K562 (cell line): ENCODE data around the gene GOLT1A. TPM values are rescaled to one million over a fixed set of nuclear protein-coding genes. Genes with fewer than 3 reads are reported as not detected.

Source experiments
- BHLHE40 ChIP-seq: IDR thresholded peaks from 2 replicates; pipeline ENCODE4 v1.6.1; 2011; ENCODE audit warnings: low read length, improper control_type of control experiment
- MYC ChIP-seq, 2 experiments: fragments of 250-450 bp in 1 of 2; sonication (Bioruptor Pico) in 1 of 2; IDR thresholded peaks; 2 replicates each; pipeline versions ENCODE4 v1.5.1 to v1.6.1; 2012 to 2021; ENCODE audit warnings: low read depth in 2 of 2, borderline replicate concordance in 1 of 2, improper control_type of control experiment in 1 of 2, low read length in 1 of 2, mild to moderate bottlenecking in 1 of 2, moderate library complexity in 1 of 2
- NCOA1 ChIP-seq: fragments of 450-650 bp; IDR thresholded peaks from 2 replicates; pipeline ENCODE4 v1.6.1; 2016; ENCODE audit warnings: low read depth
- TBL1XR1 ChIP-seq, 2 experiments: IDR thresholded peaks; 2 replicates each; pipeline ENCODE4 v1.6.1; 2012; ENCODE audit warnings: improper control_type of control experiment in 2 of 2, low read length in 2 of 2, mild to moderate bottlenecking in 1 of 2
- XRCC4 ChIP-seq: IDR thresholded peaks from one replicate; pipeline ENCODE4 v1.6.1; 2011; ENCODE audit not compliant: insufficient read depth, insufficient read length; ENCODE audit errors: extremely low read depth
- ZZZ3 ChIP-seq: fragments of 450-650 bp; IDR thresholded peaks from 2 replicates; pipeline ENCODE4 v1.6.1; 2016; ENCODE audit warnings: antibody characterized with exemption, mild to moderate bottlenecking, moderate library complexity
- polyA plus RNA-seq, 8 experiments: library from polyadenylated mRNA; depleted of rRNA in 4 of 8; stranded (reverse) in 5 of 8; unstranded in 3 of 8; fragments of >200 nt; fragmentation: Nextera tagmentation in 2 of 8; fragmentation: Illumina TruSeq in 1 of 8; extraction: Ambion mirVana in 2 of 8; extraction: Trizol in 1 of 8; gene quantifications; 2 replicates each; pipeline versions ENCODE4 v1.2.1 to v1.2.3, GENCODE V29; 2011 to 2014; ENCODE audit warnings: inconsistent platforms in 1 of 8, missing spikeins in 1 of 8
- total RNA-seq, 7 experiments: library from RNA; depleted of rRNA in 6 of 7; stranded (reverse); fragments of >200 nt in 6 of 7; fragmentation: Illumina TruSeq in 2 of 7; extraction: Trizol in 2 of 7; gene quantifications; 2 replicates each; pipeline versions ENCODE4 v1.2.1 to v1.2.3, GENCODE V29; 2011 to 2021; ENCODE audit warnings: low replicate concordance in 1 of 7
- TF ChIP-seq, protein P1 (sequence below): sonication (generic); formaldehyde crosslinking; IDR thresholded peaks from 2 replicates; pipeline ENCODE4 v1.4.0; 2020; ENCODE audit warnings: mild to moderate bottlenecking, missing genetic modification reagents

GOLT1A gene
- total and polyA plus RNA-seq, 9 of the 15 experiments (the other 6 are each of a cell fraction or from before 2014, with no cell fraction given) = not detected

DNA sequence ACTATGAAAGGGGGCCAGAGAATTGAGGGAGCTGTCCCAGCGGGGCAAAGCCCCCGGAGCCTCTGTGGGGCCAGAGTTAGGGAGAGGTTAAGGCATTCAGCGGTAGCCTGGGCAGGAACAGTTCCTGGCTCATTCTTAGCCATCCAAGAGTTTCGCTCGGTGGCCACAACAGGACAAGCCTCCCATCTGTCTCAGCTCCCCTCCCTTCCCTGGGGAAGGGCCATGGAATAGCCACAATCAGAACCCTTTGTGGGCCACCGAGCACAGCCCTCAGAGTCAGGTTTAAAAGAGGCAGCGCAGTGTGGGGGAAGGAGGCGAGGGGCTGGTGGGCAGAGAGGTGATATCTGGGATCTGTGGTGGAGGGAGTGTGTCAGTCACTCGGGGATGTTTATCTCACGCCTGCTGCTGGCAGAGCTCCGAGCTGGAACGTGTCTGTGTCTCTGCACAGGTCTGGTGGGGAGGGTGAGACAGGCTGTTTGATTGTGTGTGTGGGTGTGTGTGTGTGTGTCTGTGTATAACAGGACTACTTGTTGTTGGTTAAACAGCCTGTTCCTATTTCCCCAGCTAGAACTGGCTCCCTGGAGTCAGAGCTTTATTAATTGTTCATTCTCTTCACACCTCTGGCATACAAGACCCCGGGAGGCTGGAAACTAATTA, 49.6 kb upstream of the GOLT1A start (continued):
- TF ChIP-seq MYC (IDR thresholded peaks at IDR 0.05; ENCODE audit: low read depth, low read length) (no peak), MYC (CRISPR knock-in tag; IDR thresholded peaks at IDR 0.05; ENCODE audit: borderline replicate concordance, low read depth) (no peak), NCOA1 (no peak), XRCC4 (no peak), TBL1XR1 (IDR thresholded peaks at IDR 0.05; ENCODE audit: low read length in 2 of 2) (no peak), ZZZ3 (no peak), BHLHE40 (peak; percentile 48; the same call in 1 of the 2 replicates)
- TF ChIP-seq, protein P1, sequence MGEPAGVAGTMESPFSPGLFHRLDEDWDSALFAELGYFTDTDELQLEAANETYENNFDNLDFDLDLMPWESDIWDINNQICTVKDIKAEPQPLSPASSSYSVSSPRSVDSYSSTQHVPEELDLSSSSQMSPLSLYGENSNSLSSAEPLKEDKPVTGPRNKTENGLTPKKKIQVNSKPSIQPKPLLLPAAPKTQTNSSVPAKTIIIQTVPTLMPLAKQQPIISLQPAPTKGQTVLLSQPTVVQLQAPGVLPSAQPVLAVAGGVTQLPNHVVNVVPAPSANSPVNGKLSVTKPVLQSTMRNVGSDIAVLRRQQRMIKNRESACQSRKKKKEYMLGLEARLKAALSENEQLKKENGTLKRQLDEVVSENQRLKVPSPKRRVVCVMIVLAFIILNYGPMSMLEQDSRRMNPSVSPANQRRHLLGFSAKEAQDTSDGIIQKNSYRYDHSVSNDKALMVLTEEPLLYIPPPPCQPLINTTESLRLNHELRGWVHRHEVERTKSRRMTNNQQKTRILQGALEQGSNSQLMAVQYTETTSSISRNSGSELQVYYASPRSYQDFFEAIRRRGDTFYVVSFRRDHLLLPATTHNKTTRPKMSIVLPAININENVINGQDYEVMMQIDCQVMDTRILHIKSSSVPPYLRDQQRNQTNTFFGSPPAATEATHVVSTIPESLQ (CRISPR knock-in tag) = no peak
